Stimulated activated CD4-positive, alpha-beta T cell treated with anti-CD3 and anti-CD28 coated beads, TNF-alpha, amount 100 ng/mL, for 4 hours (primary cell): ENCODE results near the gene AAGAB.
"Not testable (repeated sequence)": the region's sequence is repeated elsewhere in the genome, so short reads cannot be mapped to it uniquely, and the experiment has no call there.

ENCODE experiments used
- DNase-seq, 3 experiments: peaks; one replicate each; pipeline ENCODE4 v3.0.0-alpha.2; 2020; ENCODE audit warnings: low read depth in 3 of 3

Gene AAGAB

GRCh38 chr15:67253101-67253500, 1.4 kb downstream of the AAGAB start:
- DNase-seq = no peak

GRCh38 chr15:67251318-67251717, 3.1 kb downstream of the AAGAB start:
- no peak for DNase-seq

- no peak for DNase-seq
These were observed 4.6 kb downstream of the AAGAB start for GRCh38 chr15:67249830-67250229.

GRCh38 chr15:67248011-67248505, 6.4 kb downstream of the AAGAB start:
- DNase-seq = no peak

GRCh38 chr15:67246606-67247005, 7.9 kb downstream of the AAGAB start:
- not testable (repeated sequence) for DNase-seq

GRCh38 chr15:67244971-67245478, 9.4 kb downstream of the AAGAB start:
- DNase-seq = no peak

- no peak for DNase-seq
These were observed 11.8 kb downstream of the AAGAB start for GRCh38 chr15:67242708-67243111.

GRCh38 chr15:67241132-67241855, 13.2 kb downstream of the AAGAB start:
- no peak for DNase-seq

GRCh38 chr15:67240235-67241131, 14.0 kb downstream of the AAGAB start:
- no peak for DNase-seq

- no peak for DNase-seq
These were observed 21.9 kb downstream of the AAGAB start for GRCh38 chr15:67232591-67232990.

- no peak for DNase-seq
These were observed 24.0 kb downstream of the AAGAB start for GRCh38 chr15:67230504-67230903.

GRCh38 chr15:67228286-67228685, 26.2 kb downstream of the AAGAB start:
- DNase-seq = no peak

- no peak for DNase-seq
These were observed 26.6 kb downstream of the AAGAB start for GRCh38 chr15:67227846-67228245.

- DNase-seq = no peak
These were observed 27.0 kb downstream of the AAGAB start for GRCh38 chr15:67227431-67227830.

- no peak for DNase-seq
These were observed 29.1 kb downstream of the AAGAB start for GRCh38 chr15:67225336-67225735.

- no peak for DNase-seq
These were observed 29.6 kb downstream of the AAGAB start for GRCh38 chr15:67224889-67225288.

- no peak for DNase-seq
These were observed 35.2 kb downstream of the AAGAB start for GRCh38 chr15:67219288-67219687.

- DNase-seq = no peak
These were observed 36.0 kb downstream of the AAGAB start for GRCh38 chr15:67218428-67218827.

GRCh38 chr15:67216859-67217258, 37.6 kb downstream of the AAGAB start:
- DNase-seq = no peak

GRCh38 chr15:67215102-67215501, 39.4 kb downstream of the AAGAB start:
- no peak for DNase-seq

GRCh38 chr15:67212684-67213367, 41.6 kb downstream of the AAGAB start:
- DNase-seq = no peak

- no peak for DNase-seq
These were observed 43.8 kb downstream of the AAGAB start for GRCh38 chr15:67210555-67211168.
